NCI-H2196 (cell line): ENCODE results near the gene RPS3A.
"Not testable (repeated sequence)": the region's sequence is repeated elsewhere in the genome, so short reads cannot be mapped to it uniquely, and the experiment has no call there.

ENCODE experiments used
- DNase-seq: peaks from one replicate; lab custom pipeline; 2025; ENCODE audit not compliant: unreplicated experiment; lab: John Stamatoyannopoulos, UW

Gene RPS3A

GRCh38 chr4:151099229-151099975 lies at the start of gene RPS3A:
Gene RPS3A, plus strand, starts transcription at chr4:151099628. Its CDS starts 25 bp downstream, at chr4:151099653.
- DNase-seq: peak; percentile 85

DNA sequence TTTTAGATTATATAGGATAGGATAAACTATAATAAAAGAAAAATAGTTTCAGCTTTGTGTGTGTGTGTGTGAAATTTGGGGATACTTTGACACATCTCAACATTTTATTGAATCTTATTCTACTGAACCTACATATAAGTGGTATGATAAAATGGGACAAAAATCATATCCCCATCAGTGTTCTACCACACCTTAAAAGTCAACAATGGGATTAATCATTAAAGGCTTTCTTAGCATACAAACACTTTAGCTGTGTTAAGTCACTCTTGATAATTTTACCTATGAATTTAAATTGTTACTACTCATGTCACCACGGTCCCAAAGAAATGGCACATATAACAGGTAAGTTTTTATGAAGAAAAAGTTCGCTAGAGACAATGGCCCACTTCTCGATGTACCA lies 46.6 kb upstream of the RPS3A start:
- DNase-seq: no peak

DNA sequence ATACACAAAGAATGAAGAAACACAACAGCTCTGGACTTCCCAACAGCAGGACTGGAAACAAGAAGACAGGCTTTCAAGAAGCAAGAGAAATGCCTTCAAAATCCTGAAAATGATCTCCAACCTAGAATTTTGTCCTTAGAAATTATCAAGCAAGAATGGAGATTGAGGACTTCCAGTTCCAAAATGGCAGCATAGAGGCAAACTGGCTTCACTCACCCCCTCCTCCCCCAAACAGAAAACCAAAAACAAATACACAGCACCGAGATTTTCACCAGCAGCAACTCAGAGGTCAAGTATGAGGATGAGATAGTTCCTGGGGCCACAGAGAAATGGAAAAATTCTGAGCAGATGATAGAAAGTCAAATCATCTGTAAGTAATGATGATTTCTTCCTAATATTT lies 43.9 kb upstream of the RPS3A start:
- DNase-seq: no peak

GRCh38 chr4:151063143-151063542 lies 36.3 kb upstream of the RPS3A start:
- not testable (repeated sequence) for DNase-seq

GRCh38 chr4:151067316-151067970 lies 32.0 kb upstream of the RPS3A start:
- no peak for DNase-seq

GRCh38 chr4:151074416-151074916 lies 25.0 kb upstream of the RPS3A start:
- DNase-seq: no peak

DNA sequence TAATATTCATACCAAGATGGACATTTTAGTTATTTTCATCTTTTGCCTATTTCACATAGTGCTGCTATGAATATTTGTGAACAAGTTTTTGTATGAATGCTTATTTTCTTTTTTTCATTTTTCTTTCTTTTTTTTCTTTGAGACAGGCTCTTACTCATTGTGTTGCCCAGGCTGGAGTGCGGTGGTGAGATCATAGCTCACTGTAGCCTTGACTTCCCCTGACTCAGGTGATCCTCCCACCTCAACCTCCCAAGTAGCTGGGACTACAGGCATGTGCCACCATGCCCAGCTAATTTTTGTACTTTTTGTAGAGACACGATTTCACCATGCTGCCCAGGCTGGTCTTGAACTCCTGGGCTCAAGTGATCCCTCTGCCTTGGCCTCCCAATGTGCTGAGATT lies 21.4 kb upstream of the RPS3A start:
- not testable (repeated sequence) for DNase-seq

DNA sequence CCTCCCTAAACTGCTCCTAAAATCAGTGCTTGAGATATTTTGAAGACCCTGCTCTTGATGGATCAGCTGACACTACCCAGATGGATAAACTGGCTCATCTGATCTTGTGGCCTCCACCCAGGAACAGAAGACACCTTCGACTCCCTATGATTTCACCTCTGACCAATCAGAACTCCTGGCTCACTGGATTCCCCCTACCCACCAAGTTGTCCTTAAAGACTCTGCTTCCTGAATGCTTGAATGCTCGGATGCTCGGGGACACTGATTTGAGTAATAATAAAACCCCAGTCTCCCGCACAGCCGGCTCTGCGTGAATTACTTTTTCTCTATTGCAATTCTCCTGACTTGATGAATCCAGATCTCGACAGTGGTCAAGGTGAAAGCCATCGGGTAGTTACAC lies 12.0 kb upstream of the RPS3A start:
- no peak for DNase-seq

- no peak for DNase-seq
Observed at GRCh38 chr4:151091047-151091446, 8.4 kb upstream of the RPS3A start.

DNA sequence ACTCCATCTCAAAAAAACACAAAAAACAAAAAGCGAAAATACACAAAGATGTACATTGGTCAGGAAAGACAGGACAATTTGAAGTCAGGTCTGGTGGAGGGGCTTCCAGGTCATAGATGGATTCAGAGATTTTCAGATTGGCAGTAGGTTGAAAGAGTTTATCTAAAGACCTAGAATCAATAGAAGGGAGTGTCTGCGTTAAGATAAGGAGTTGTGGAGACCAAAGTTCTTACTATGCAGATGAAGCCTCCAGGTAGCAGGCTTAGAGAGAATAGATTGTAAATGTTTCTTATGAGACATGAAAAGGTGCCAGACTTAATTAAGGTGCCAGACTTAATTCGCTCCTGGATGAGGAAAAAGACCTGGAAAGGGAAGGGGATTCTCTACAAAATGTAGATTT lies 6.9 kb upstream of the RPS3A start:
- DNase-seq: no peak

DNA sequence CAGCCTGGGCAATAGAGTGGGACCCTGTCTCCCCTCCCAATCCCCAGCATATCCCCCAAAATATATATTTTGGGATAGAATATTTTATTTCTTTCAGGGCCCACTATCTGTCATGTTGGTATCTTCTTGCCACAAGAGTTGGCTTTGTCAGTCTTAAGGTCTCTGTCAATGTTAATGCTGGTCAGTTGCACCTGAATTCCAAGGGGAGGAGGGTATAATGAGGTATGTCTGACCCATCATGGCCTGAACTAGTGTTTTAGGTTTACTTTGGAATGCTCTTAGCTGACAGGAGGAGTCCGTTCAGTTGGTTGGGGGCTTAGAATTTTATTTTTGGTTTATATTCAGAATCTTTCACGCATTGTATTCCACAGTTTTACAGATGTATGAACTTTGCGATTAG lies 6.2 kb upstream of the RPS3A start:
- DNase-seq: no peak

- no peak for DNase-seq
Observed at GRCh38 chr4:151094290-151094751, 5.1 kb upstream of the RPS3A start.

DNA sequence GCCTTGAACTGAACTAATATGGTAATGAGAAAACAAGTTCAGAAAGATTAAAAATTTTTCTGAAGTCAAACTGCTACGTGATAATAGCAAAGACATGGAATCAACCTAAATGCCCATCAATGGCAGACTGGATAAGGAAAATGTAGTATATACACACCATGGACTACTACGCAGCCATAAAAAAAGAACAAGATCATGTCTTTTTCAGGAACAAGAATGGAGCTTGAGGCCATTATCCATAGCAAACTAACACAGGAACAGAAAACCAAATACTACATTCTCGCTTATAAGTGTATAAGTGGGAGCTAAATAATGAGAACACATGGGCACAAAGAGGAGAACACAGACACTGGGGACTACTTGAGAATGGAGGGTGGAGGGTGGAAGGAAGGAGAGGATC lies 4.3 kb upstream of the RPS3A start:
- no peak for DNase-seq

DNA sequence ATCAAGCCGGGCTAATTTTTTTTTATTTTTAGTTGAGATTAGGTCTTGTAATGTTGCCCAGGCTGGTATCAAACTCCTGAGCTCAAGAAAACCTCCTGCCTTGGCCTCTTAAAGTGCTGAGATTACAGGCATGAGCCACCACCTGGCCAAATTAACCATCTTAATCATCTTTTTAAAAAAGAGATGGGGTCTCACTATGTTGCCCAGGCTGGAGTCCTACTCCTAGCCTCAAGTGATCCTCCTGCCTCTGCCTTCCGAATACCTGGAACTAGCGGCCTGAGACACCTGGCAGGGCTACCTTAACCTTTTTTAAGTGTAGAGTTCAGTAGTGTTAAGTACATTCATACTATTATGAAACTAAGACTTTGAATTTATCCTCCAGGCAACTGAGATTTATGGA lies 1.7 kb upstream of the RPS3A start:
- no peak for DNase-seq

- DNase-seq: no peak
Observed at GRCh38 chr4:151098979-151099228, 524 bp upstream of the RPS3A start.

GRCh38 chr4:151099976-151100417 lies 569 bp downstream of the RPS3A start:
- DNase-seq: no peak

DNA sequence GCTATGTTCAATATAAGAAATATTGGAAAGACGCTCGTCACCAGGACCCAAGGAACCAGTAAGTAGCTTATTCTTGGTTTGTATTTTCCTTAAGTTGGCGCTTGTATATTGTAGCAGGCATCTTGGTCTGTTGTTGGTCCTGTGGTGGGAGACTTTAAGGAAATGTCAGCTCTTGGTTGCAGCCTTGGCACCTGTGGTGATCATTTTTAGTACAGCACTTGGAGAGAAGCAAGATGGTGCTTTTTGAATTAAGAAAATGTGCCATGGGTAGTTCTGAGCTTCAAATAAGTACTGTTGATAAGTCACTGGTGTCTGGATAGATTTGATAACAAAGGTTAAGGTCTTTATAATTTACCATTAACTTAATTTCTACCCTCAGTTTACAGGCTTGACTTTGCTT lies 1.1 kb downstream of the RPS3A start:
- DNase-seq: no peak

GRCh38 chr4:151103758-151104157 lies 4.3 kb downstream of the RPS3A start:
- no peak for DNase-seq

- DNase-seq: no peak
Observed at GRCh38 chr4:151104621-151105020, 5.2 kb downstream of the RPS3A start.

DNA sequence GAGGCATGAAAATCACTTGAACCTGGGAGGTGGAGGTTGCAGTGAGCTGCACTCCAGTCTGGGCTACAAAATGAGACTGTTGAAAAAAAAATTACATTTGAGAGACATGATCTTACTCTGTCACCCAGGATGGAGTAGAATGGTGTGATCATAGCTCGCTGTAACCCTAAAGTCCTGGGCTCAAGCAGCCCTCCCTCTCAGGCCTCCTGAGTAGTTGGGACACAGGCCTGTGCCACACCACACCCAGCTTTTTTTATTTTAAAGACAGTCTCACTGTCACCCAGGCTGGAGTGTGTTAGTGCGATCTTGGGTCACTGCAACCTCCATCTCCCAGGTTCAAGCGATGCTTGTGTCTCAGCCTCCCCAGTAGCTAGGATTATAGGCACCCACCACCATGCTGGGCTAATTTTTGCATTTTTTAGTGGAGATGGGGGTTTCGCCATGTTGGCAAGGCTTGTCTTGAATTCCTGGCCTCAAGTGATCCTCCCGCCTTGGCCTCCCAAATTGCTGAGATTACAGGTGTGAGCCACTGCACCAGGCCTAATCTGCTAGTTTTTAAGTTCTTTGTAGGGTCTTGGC lies 6.1 kb downstream of the RPS3A start:
- DNase-seq: no peak

DNA sequence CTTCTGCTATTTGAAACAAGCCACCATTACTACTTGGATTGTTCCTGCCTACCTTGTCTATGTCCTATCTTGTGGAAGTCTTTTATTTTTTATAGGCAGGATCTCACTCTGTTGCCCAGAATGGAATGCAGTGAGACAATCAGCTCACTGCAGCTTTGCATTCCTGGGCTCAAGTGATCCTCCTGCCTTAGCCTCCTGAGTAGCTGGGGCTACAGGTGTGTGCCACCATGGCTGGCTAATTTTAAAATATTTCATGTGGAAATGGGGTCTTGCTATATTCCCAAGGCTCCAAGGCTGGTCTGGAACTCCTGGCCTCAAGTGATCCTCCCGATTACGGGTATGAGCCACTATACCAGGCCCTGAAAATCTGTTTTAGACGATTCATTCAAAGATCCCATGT lies 7.6 kb downstream of the RPS3A start:
- DNase-seq: no peak

DNA sequence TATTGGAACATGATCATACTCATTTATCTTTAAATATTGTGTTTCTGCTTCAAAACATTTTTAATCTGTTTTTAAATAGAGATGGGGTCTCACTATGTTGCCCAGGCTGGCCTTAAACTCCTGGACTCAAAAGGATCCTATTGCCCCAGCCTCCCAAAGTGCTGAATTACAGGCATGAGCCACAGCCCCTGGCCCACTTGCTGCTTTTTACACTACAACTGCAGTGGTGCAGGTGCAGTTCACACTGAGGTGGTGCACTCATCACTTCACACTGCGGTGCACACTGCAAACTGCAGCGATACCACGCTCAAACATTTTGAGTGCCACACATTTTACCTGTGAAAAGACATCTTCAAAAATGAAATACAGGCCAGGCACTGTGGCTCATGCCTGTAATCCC lies 10.8 kb downstream of the RPS3A start:
- no peak for DNase-seq
